Loucy (cell line): Measurements from ENCODE around the gene WDFY1.

Experiments
- H2AFZ ChIP-seq: fragments of 200-600 bp; sonication (generic); 2 replicates; pipeline ENCODE4 v1.6.0; 2016; ENCODE audit warnings: antibody characterized with exemption, mild to moderate bottlenecking, low read length, moderate library complexity
- H3F3A ChIP-seq: fragments of 200-600 bp; 2 replicates; pipeline ENCODE4 v1.6.0; 2016; ENCODE audit warnings: antibody characterized with exemption, low read depth, mild to moderate bottlenecking
- H3K27me3 ChIP-seq: fragments of 200-600 bp; sonication (generic); 2 replicates; pipeline ENCODE4 v1.6.1; 2014; ENCODE audit warnings: low read length, mild to moderate bottlenecking; ENCODE audit not compliant: insufficient read depth, poor library complexity, severe bottlenecking
- H3K36me3 ChIP-seq: fragments of 200-600 bp; sonication (generic); 2 replicates; pipeline ENCODE4 v1.6.1; 2016; ENCODE audit warnings: low read length; ENCODE audit not compliant: insufficient read depth
- H3K4me1 ChIP-seq: fragments of 200-600 bp; sonication (generic); 2 replicates; pipeline ENCODE4 v1.5.1; 2014; ENCODE audit warnings: low read length, mild to moderate bottlenecking; ENCODE audit not compliant: insufficient read depth, poor library complexity, severe bottlenecking
- H3K4me2 ChIP-seq: fragments of 200-600 bp; sonication (generic); 2 replicates; pipeline ENCODE4 v1.6.0; 2014; ENCODE audit warnings: antibody characterized with exemption, low read length, low read depth, mild to moderate bottlenecking; ENCODE audit not compliant: poor library complexity, severe bottlenecking
- H3K4me3 ChIP-seq: fragments of 200-600 bp; sonication (generic); 2 replicates; pipeline ENCODE4 v1.5.1; 2014; ENCODE audit warnings: low read length, mild to moderate bottlenecking, mixed read lengths; ENCODE audit not compliant: poor library complexity, severe bottlenecking
- H3K79me2 ChIP-seq: fragments of 200-600 bp; sonication (generic); 2 replicates; pipeline ENCODE4 v1.6.1; 2014; ENCODE audit warnings: low read length; ENCODE audit not compliant: insufficient read depth
- H3K9ac ChIP-seq: fragments of 200-600 bp; sonication (generic); 2 replicates; pipeline ENCODE4 v1.6.0; 2014; ENCODE audit warnings: mild to moderate bottlenecking, low read depth, low read length, moderate library complexity; ENCODE audit not compliant: poor library complexity, severe bottlenecking
- H3K9me2 ChIP-seq: fragments of 200-600 bp; sonication (generic); replicated peaks from 2 replicates; pipeline ENCODE4 v1.6.1; 2016; ENCODE audit warnings: low read depth, low read length, mixed read lengths
- H3K9me3 ChIP-seq: fragments of 200-600 bp; sonication (generic); 2 replicates; pipeline ENCODE4 v1.6.1; 2014; ENCODE audit warnings: mild to moderate bottlenecking, antibody characterized with exemption, low read length, low read depth; ENCODE audit not compliant: insufficient read depth
- H4K20me1 ChIP-seq: fragments of 200-600 bp; sonication (generic); 2 replicates; pipeline ENCODE4 v1.6.0; 2014; ENCODE audit warnings: antibody characterized with exemption, low read length, mild to moderate bottlenecking; ENCODE audit not compliant: insufficient read depth, poor library complexity, severe bottlenecking
- CTCF ChIP-seq: fragments of 200-600 bp; sonication (generic); conservative IDR thresholded peaks from 2 replicates; pipeline ENCODE4 v1.5.1; 2014; ENCODE audit warnings: mild to moderate bottlenecking, antibody characterized with exemption, low read length
- EZH2phosphoT487 ChIP-seq: fragments of 200-600 bp; IDR thresholded peaks from 2 replicates; pipeline ENCODE4 v1.6.1; 2018; ENCODE audit warnings: antibody characterized with exemption, mild to moderate bottlenecking, moderate library complexity, borderline replicate concordance

The WDFY1 gene

GRCh38 chr2:223980803-223981202, 35.7 kb upstream of the WDFY1 start:
- no peak overlapping the region for H3K4me2 ChIP-seq
- no peak for TF ChIP-seq EZH2phosphoT487
- TF ChIP-seq CTCF = no peak
- H3K27me3 ChIP-seq = no peaks in the 10 kb centered on the region
- no peaks in the 10 kb centered on the region for H3K9me2 ChIP-seq
- H3K4me3 ChIP-seq = no peak overlapping the region
- H3F3A ChIP-seq = no peaks in the 10 kb centered on the region
- no peak overlapping the region for H2AFZ ChIP-seq
- H3K4me1 ChIP-seq = no peaks in the 10 kb centered on the region
- H3K79me2 ChIP-seq = no peaks in the 10 kb centered on the region
- H3K9me3 ChIP-seq = no peaks in the 10 kb centered on the region
- H3K36me3 ChIP-seq = peaks cover 5% of the 10 kb centered on the region; the same call in 1 of the 2 replicates
- H4K20me1 ChIP-seq = no peaks in the 10 kb centered on the region
- no peak overlapping the region for H3K9ac ChIP-seq

GRCh38 chr2:223980397-223980735, 35.2 kb upstream of the WDFY1 start:
- no peaks in the 10 kb centered on the region for H3K27me3 ChIP-seq
- H4K20me1 ChIP-seq = no peaks in the 10 kb centered on the region
- peaks cover 5% of the 10 kb centered on the region; the same call in 1 of the 2 replicates for H3K36me3 ChIP-seq
- no peak overlapping the region for H3K9ac ChIP-seq
- H3K4me3 ChIP-seq = no peak overlapping the region
- H3K9me2 ChIP-seq = no peaks in the 10 kb centered on the region
- H3K4me2 ChIP-seq = no peak overlapping the region
- no peak for TF ChIP-seq EZH2phosphoT487
- no peak for TF ChIP-seq CTCF
- H3F3A ChIP-seq = no peaks in the 10 kb centered on the region
- H3K4me1 ChIP-seq = no peaks in the 10 kb centered on the region
- H3K9me3 ChIP-seq = no peaks in the 10 kb centered on the region
- no peak overlapping the region for H2AFZ ChIP-seq
- no peaks in the 10 kb centered on the region for H3K79me2 ChIP-seq

GRCh38 chr2:223979730-223980396, 34.7 kb upstream of the WDFY1 start:
- peaks cover 5% of the 10 kb centered on the region; the same call in 1 of the 2 replicates for H3K36me3 ChIP-seq
- H3K4me3 ChIP-seq = no peak overlapping the region
- no peak overlapping the region for H3K4me2 ChIP-seq
- no peaks in the 10 kb centered on the region for H3K27me3 ChIP-seq
- no peaks in the 10 kb centered on the region for H3F3A ChIP-seq
- no peaks in the 10 kb centered on the region for H3K9me3 ChIP-seq
- no peak overlapping the region for H3K9ac ChIP-seq
- no peaks in the 10 kb centered on the region for H4K20me1 ChIP-seq
- H2AFZ ChIP-seq = no peak overlapping the region
- H3K4me1 ChIP-seq = no peaks in the 10 kb centered on the region
- H3K9me2 ChIP-seq = no peaks in the 10 kb centered on the region
- no peak for TF ChIP-seq CTCF
- TF ChIP-seq EZH2phosphoT487 = no peak
- H3K79me2 ChIP-seq = no peaks in the 10 kb centered on the region
